MM.1S (cell line): ENCODE results near the gene RASD2.

Experiments
- DNase-seq: peaks from one replicate; pipeline ENCODE4 v3.0.0-alpha.2; 2015
- H2AFZ ChIP-seq: fragments of 300-600 bp; sonication (generic); 2 replicates; pipeline ENCODE4 v1.6.0; 2016; ENCODE audit warnings: antibody characterized with exemption, low read length
- H3F3A ChIP-seq: fragments of 300-600 bp; sonication (generic); 2 replicates; pipeline ENCODE4 v1.6.1; 2016; ENCODE audit warnings: mild to moderate bottlenecking, antibody characterized with exemption, low read length, moderate library complexity, mixed read lengths; ENCODE audit not compliant: insufficient read depth
- H3K27ac ChIP-seq: fragments of 300-600 bp; sonication (generic); 2 replicates; pipeline ENCODE4 v1.5.1; 2016; ENCODE audit warnings: mild to moderate bottlenecking, low read length
- H3K27me3 ChIP-seq: fragments of 300-600 bp; sonication (generic); replicated peaks from 2 replicates; pipeline ENCODE4 v1.6.0; 2016; ENCODE audit warnings: low read length; ENCODE audit not compliant: insufficient read depth
- H3K36me3 ChIP-seq: fragments of 300-600 bp; sonication (generic); replicated peaks from 2 replicates; pipeline ENCODE4 v1.6.1; 2016; ENCODE audit warnings: mild to moderate bottlenecking, low read length, mixed read lengths; ENCODE audit not compliant: insufficient read depth
- H3K4me1 ChIP-seq: fragments of 300-600 bp; sonication (generic); 2 replicates; pipeline ENCODE4 v1.6.1; 2016; ENCODE audit warnings: low read length, mixed read lengths
- H3K4me2 ChIP-seq: fragments of 300-600 bp; sonication (generic); 2 replicates; pipeline ENCODE4 v1.6.0; 2016; ENCODE audit warnings: low read depth, low read length
- H3K4me3 ChIP-seq: fragments of 300-600 bp; sonication (generic); 2 replicates; pipeline ENCODE4 v1.5.1; 2016; ENCODE audit warnings: low read length, mixed read lengths
- H3K79me2 ChIP-seq: fragments of 300-600 bp; sonication (generic); 2 replicates; pipeline ENCODE4 v1.6.1; 2016; ENCODE audit warnings: mixed run types, low read length, mixed read lengths
- H3K9ac ChIP-seq: fragments of 300-600 bp; sonication (generic); 2 replicates; pipeline ENCODE4 v1.6.1; 2016; ENCODE audit warnings: low read length, mixed read lengths
- H3K9me2 ChIP-seq: fragments of 300-600 bp; sonication (generic); replicated peaks from 2 replicates; pipeline ENCODE4 v1.6.1; 2016; ENCODE audit warnings: mild to moderate bottlenecking, low read length, mixed read lengths; ENCODE audit not compliant: insufficient read depth
- H3K9me3 ChIP-seq: fragments of 300-600 bp; sonication (generic); replicated peaks from 2 replicates; pipeline ENCODE4 v1.6.1; 2016; ENCODE audit warnings: mild to moderate bottlenecking, low read length, mixed read lengths; ENCODE audit not compliant: insufficient read depth
- H4K20me1 ChIP-seq: fragments of 300-600 bp; sonication (generic); 2 replicates; pipeline ENCODE4 v1.6.1; 2016; ENCODE audit warnings: mild to moderate bottlenecking, low read length, moderate library complexity, mixed read lengths; ENCODE audit not compliant: insufficient read depth
- CTCF ChIP-seq: fragments of 300-600 bp; sonication (generic); IDR thresholded peaks from 2 replicates; pipeline ENCODE4 v1.5.1; 2016; ENCODE audit warnings: antibody characterized with exemption, low read length, mixed read lengths
- EZH2 ChIP-seq: fragments of 300-600 bp; sonication (generic); optimal IDR thresholded peaks from 2 replicates; pipeline ENCODE3; 2017; ENCODE audit warnings: low read depth, mild to moderate bottlenecking, antibody characterized with exemption, low read length, mixed read lengths
- EZH2phosphoT487 ChIP-seq: fragments of 300-600 bp; sonication (generic); IDR thresholded peaks from 2 replicates; pipeline ENCODE4 v1.6.1; 2018; ENCODE audit warnings: antibody characterized with exemption, low read length

The RASD2 gene

GRCh38 chr22:35517769-35518530, 22.7 kb upstream of the RASD2 start:
- no peak for TF ChIP-seq EZH2
- TF ChIP-seq CTCF: no peak
- no peak for TF ChIP-seq EZH2phosphoT487
- Histone ChIP-seq H3K79me2 (no peaks in the 10 kb centered on the region), H3K9ac (no peak overlapping the region), H3K27ac (no peak overlapping the region), H3K4me2 (no peak overlapping the region), H3K9me3 (no peaks in the 10 kb centered on the region), H3F3A (no peaks in the 10 kb centered on the region), H3K4me1 (peaks cover 3% of the 10 kb centered on the region; the same call in 1 of the 2 replicates), H3K4me3 (no peak overlapping the region), H2AFZ (no peak overlapping the region), H3K27me3 (peaks cover 5% of the 10 kb centered on the region), H4K20me1 (no peaks in the 10 kb centered on the region), H3K36me3 (no peaks in the 10 kb centered on the region), H3K9me2 (no peaks in the 10 kb centered on the region)
- DNase-seq: no peak

GRCh38 chr22:35518811-35519210, 21.8 kb upstream of the RASD2 start:
- Histone ChIP-seq H2AFZ (no peak overlapping the region), H3K9ac (no peak overlapping the region), H3K36me3 (no peaks in the 10 kb centered on the region), H3K9me3 (no peaks in the 10 kb centered on the region), H4K20me1 (no peaks in the 10 kb centered on the region), H3K4me3 (no peak overlapping the region), H3K4me1 (peaks cover 9% of the 10 kb centered on the region; the same call in 1 of the 2 replicates), H3K9me2 (no peaks in the 10 kb centered on the region), H3K4me2 (no peak overlapping the region), H3K79me2 (no peaks in the 10 kb centered on the region), H3K27me3 (peaks cover 5% of the 10 kb centered on the region), H3F3A (no peaks in the 10 kb centered on the region), H3K27ac (no peak overlapping the region)
- DNase-seq: no peak
- TF ChIP-seq EZH2phosphoT487: no peak
- TF ChIP-seq EZH2: no peak

GRCh38 chr22:35519306-35520000, 21.2 kb upstream of the RASD2 start:
- no peaks in the 10 kb centered on the region for H3K9me3 ChIP-seq
- H3K4me3 ChIP-seq: no peak overlapping the region
- H3K27ac ChIP-seq: no peak overlapping the region
- no peak overlapping the region for H3K9ac ChIP-seq
- no peak overlapping the region for H3K4me2 ChIP-seq
- H3F3A ChIP-seq: no peaks in the 10 kb centered on the region
- no peaks in the 10 kb centered on the region for H3K79me2 ChIP-seq
- H3K9me2 ChIP-seq: no peaks in the 10 kb centered on the region
- no peaks in the 10 kb centered on the region for H3K36me3 ChIP-seq
- H3K4me1 ChIP-seq: peaks cover 9% of the 10 kb centered on the region; the same call in 1 of the 2 replicates
- DNase-seq: no peak
- H2AFZ ChIP-seq: no peak overlapping the region
- no peaks in the 10 kb centered on the region for H4K20me1 ChIP-seq
- TF ChIP-seq EZH2 (no peak), EZH2phosphoT487 (no peak)
- H3K27me3 ChIP-seq: peaks cover 5% of the 10 kb centered on the region

GRCh38 chr22:35521358-35522224, 19.0 kb upstream of the RASD2 start:
- TF ChIP-seq EZH2phosphoT487: no peak
- TF ChIP-seq EZH2: no peak
- TF ChIP-seq CTCF: no peak
- no peaks in the 10 kb centered on the region for H3F3A ChIP-seq
- no peak overlapping the region for H3K4me3 ChIP-seq
- no peak for DNase-seq
- no peak overlapping the region for H3K27ac ChIP-seq
- H3K9me3 ChIP-seq: no peaks in the 10 kb centered on the region
- H4K20me1 ChIP-seq: no peaks in the 10 kb centered on the region
- H3K9ac ChIP-seq: no peak overlapping the region
- no peaks in the 10 kb centered on the region for H3K36me3 ChIP-seq
- H3K4me1 ChIP-seq: peaks cover 9% of the 10 kb centered on the region; the same call in 1 of the 2 replicates
- H3K4me2 ChIP-seq: no peak overlapping the region
- no peaks in the 10 kb centered on the region for H3K9me2 ChIP-seq
- H3K27me3 ChIP-seq: peaks cover 5% of the 10 kb centered on the region; the same call in 1 of the 2 replicates
- H2AFZ ChIP-seq: no peak overlapping the region
- no peaks in the 10 kb centered on the region for H3K79me2 ChIP-seq
